Iris pigment epithelial cell (primary cell): ENCODE measurements around the gene GFPT2.
A peak's percentile ranks its signal among the peaks of the same experiment; 100 is the strongest.

Experiments used
- DNase-seq: peaks from one replicate; pipeline ENCODE4 v3.0.0-alpha.2; 2011; ENCODE audit warnings: low read depth

The GFPT2 gene

GRCh38 chr5:180353048-180353979, at the start of gene GFPT2:
Gene GFPT2, minus strand, starts transcription at chr5:180353336. Its CDS starts 119 bp downstream, at chr5:180353217.
- DNase-seq, result peak; percentile 75

GRCh38 chr5:180402716-180403115, 49.6 kb upstream of the GFPT2 start:
- DNase-seq, result no peak

- no peak for DNase-seq
Observed at GRCh38 chr5:180401229-180401907, 48.2 kb upstream of the GFPT2 start.

GRCh38 chr5:180400416-180400815, 47.3 kb upstream of the GFPT2 start:
- DNase-seq, result no peak

GRCh38 chr5:180399401-180400215, 46.5 kb upstream of the GFPT2 start:
- no peak for DNase-seq

- DNase-seq, result no peak
Observed at GRCh38 chr5:180396926-180397325, 43.8 kb upstream of the GFPT2 start.

GRCh38 chr5:180395540-180396274, 42.6 kb upstream of the GFPT2 start:
- no peak for DNase-seq

- DNase-seq, result no peak
Observed at GRCh38 chr5:180394031-180394636, 41.0 kb upstream of the GFPT2 start.

GRCh38 chr5:180391276-180391675, 38.1 kb upstream of the GFPT2 start:
- DNase-seq, result no peak

- DNase-seq, result peak; percentile 11
Observed at GRCh38 chr5:180390441-180391190, 37.5 kb upstream of the GFPT2 start.

- DNase-seq, result peak; percentile 10
Observed at GRCh38 chr5:180389252-180390101, 36.3 kb upstream of the GFPT2 start.

GRCh38 chr5:180387798-180388197, 34.7 kb upstream of the GFPT2 start:
- DNase-seq, result peak; percentile 13

GRCh38 chr5:180382926-180383325, 29.8 kb upstream of the GFPT2 start:
- no peak for DNase-seq

GRCh38 chr5:180381851-180382480, 28.8 kb upstream of the GFPT2 start:
- no peak for DNase-seq

- no peak for DNase-seq
Observed at GRCh38 chr5:180381428-180381827, 28.3 kb upstream of the GFPT2 start.

GRCh38 chr5:180380856-180381255, 27.7 kb upstream of the GFPT2 start:
- DNase-seq, result no peak

- no peak for DNase-seq
Observed at GRCh38 chr5:180380441-180380840, 27.3 kb upstream of the GFPT2 start.

- no peak for DNase-seq
Observed at GRCh38 chr5:180379355-180380070, 26.4 kb upstream of the GFPT2 start.
